Right hindlimb (tissue), 1 donor: Measurements from ENCODE around the gene SLC22A4.

ENCODE experiments used
- DNase-seq: peaks from one replicate; pipeline ENCODE4 v3.0.0-alpha.2; 2018

SLC22A4 gene

DNA sequence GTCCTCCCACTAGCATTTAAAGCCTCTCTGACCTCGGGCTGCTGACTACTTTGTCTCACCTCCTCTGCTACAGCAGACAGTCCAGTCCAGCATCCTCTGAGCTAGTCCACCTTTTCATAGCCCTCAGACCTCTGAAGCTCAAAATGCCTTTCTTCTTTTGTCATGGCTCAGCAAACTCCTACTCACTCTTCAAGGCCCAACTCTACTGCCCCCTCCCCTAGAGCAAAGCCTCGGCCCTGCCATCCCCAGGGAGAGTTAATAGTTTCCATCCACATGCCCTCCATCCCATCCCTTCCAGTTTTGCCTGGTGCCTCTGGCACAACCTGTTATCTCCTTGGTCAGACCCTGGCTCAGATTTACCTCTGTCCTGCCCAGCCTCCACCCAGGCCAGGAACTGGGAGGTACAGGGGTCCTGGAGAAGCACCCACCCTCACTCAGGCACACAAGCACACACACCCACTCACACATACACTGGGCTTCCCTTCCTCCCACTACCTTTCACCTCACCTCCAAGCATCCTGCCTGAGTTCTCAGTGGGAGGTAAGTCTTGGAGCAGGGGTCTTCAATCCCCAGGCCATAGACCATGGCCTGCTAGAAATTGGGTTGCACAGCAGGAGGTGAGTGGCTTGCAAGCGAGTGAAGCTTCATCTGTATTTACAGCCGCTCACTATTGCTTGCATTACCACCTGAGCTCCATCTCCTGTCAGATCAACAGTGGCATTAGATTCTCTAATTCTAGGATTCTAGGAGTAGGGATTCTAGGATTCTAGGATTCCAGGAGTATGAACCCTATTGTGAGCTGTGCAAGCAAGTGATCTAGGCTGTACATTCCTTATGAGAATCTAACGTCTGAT, 18.6 kb upstream of the SLC22A4 start:
- DNase-seq: no peak

- DNase-seq: no peak
Measured at GRCh38 chr5:132277256-132277655, 16.9 kb upstream of the SLC22A4 start.

- DNase-seq: no peak
Measured at GRCh38 chr5:132277971-132278853, 16.0 kb upstream of the SLC22A4 start.

- no peak for DNase-seq
Measured at GRCh38 chr5:132279801-132280200, 14.4 kb upstream of the SLC22A4 start.

DNA sequence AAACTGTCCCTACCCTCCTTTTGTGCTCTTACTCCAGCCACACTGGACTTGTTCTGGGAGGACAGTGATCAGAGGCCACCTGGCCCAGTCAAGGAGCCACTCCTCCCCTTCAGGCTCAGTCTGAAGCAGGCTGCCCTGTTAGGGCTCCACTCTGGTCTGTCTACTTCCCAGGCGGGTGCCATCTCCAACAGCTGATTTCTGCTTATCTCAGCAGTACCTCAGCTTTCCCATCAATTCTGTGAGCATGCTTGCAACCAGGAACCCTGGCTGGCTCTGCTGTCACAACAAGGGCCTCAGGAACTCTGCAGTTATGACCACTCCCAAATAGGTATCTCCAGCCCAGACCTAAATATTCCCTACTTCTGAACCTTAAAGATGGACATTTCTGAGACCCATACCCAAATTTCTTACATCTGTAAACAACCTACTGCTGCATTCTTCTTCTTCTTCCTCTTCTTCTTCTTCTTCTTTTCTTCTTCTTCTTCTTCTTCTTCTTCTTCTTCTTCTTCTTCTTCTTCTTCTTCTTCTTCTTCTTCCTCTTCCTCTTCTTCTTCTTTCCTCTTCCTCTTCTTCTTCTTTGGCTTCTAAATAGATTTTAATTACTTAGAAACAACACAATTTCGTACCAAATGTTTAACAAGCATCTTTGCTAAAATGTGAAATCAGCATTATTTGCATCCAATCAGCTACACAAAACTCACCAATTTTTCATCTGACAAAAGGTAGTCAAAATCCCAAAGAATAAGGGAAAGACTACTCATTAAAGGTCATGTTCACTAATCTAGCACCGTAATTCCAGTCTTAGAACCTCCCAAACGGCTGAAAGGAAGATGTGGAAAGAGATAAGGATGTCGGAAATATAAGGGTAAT, 13.6 kb upstream of the SLC22A4 start:
- DNase-seq: no peak

DNA sequence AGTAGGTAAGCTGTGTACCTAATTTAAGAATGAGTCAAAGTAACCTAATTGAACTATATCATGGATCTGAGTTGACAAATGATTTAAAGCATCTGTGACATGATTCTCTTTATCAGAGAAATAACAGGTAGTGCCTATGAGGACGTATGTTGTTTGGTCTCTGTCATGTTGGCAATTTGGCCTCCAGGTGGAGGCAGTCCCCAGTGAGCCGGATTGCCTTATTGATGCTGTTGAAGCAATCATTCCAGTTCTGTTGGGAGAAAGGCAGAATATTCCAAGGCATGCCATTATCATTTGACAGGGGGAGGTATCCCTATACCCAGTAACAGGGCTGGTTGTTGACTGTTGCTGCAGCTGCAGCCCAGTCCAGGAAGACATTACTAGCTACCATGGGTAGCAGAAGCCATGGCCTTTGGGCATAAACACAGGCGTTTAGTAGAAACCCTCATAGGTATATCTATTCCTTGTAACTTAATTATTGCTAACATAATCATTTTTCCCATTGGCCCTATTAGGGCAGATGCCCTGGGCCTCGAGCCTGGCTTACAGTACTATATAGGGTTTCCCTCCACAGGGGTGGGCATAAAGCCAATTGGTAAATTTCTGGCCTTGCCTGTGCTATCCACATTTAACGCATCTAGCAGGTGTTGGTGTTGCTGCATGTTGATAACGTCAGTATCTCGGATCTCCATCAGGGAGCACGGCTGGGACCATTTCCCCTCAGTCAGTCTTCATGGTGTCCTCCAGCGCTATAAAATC, 12.2 kb upstream of the SLC22A4 start:
- no peak for DNase-seq

GRCh38 chr5:132283423-132284043, 10.7 kb upstream of the SLC22A4 start:
- no peak for DNase-seq

DNA sequence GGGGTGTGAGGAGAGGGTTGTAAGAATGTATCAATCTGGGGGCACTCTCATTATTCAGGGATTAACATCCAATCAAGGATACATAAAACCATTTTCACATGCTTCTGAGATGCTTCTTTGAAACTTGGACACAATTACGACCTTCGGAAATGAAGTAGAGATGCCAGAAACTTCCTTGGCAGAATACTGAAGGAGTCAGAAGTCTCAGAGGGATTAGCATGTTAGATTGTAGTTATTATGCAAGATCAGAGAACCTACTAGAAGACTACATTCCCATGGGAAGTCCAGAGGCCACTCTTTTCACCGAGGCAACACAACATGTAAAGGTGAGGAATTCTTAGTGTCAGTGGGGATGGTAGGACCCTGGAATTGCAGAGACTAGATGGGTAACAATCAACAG, 5.1 kb upstream of the SLC22A4 start:
- DNase-seq: no peak

GRCh38 chr5:132291026-132291425, 3.2 kb upstream of the SLC22A4 start:
- no peak for DNase-seq

- peak; percentile 95 for DNase-seq
Measured at GRCh38 chr5:132293066-132293991, 865 bp upstream of the SLC22A4 start.

- peak; percentile 52 for DNase-seq
Measured at GRCh38 chr5:132294728-132295504, 722 bp downstream of the SLC22A4 start.

DNA sequence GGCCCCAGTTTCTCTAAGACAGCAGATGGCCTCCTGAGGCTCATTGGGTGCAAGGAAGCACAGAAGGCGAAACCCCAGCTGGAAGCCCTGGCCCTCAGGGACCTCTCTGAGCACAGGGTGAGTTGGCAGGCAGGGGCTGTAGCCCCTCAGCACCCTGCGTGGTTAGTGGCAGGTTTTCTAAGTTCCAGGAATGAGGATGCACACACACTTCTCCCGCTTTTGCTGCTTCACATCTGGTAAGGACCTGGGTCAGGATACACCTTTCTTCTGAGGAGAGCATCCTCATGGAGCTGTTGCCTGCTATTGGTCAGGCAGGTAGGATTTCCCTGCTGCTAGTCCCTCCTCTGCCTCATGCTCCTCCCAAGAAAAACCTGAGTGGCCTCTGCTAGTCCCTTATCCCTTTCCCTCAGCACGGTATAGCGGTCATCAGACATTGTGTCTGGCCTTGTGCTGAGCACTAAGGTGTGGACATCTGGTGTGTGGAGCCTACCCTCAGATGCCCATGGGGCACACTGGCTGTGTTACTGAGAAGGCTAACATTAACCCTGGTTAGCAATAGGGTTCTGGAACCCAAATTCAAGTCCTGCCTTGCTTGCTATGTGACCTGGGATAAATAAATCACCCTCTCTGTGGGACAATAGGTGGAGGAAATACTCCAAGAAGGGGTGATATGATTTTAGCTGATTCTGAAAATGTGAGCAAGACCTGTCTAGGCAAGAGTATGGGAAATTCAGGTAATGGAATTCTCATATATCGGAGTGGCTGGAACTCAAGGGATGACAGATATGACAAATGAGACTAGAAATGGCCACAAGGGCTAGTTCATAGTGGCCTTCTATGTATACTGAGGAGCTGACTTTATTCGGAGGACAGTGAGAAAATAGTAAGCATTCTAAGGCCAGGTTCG, 1.6 kb downstream of the SLC22A4 start:
- DNase-seq: no peak

GRCh38 chr5:132296412-132297016, 2.3 kb downstream of the SLC22A4 start:
- DNase-seq: no peak

- DNase-seq: no peak
Measured at GRCh38 chr5:132297211-132297940, 3.2 kb downstream of the SLC22A4 start.

GRCh38 chr5:132298298-132299212, 4.4 kb downstream of the SLC22A4 start:
- DNase-seq: no peak

DNA sequence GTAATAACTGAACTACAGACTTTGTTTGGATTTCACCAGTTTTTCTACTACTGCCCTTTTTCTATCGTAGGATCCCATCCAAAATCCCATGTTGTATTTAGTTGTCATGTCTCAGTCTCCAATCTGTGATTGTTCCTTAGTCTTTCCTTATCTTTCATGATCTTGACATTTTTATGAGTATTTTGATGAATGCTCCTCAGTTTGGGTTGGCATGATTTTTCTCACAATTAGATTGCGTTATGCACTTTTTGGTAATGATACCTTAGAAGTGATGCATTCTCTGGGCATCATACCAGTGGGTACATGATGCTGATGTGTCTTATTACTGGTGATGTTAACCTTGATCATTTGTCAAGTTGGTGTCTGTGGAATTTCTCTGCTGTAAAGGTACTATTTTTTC, 5.7 kb downstream of the SLC22A4 start:
- DNase-seq: no peak
